Trophoblast cell (in vitro differentiated cells and primary cell): Measurements from ENCODE around the gene ZACN.

Source experiments
- DNase-seq, 2 donors: peaks; one replicate each; pipeline ENCODE4 v3.0.0-alpha.2; 2016
- H2AFZ ChIP-seq: 2 replicates; pipeline ENCODE4 v1.6.1; 2013; ENCODE audit warnings: low read length, moderate library complexity, mild to moderate bottlenecking; ENCODE audit not compliant: insufficient read depth, poor library complexity
- H2AK5ac ChIP-seq: 2 replicates; pipeline ENCODE4 v1.6.1; 2013; ENCODE audit warnings: mild to moderate bottlenecking, low read length
- H2BK120ac ChIP-seq: 2 replicates; pipeline ENCODE4 v1.6.1; 2013; ENCODE audit warnings: low read length, mild to moderate bottlenecking, moderate library complexity; ENCODE audit not compliant: insufficient read depth, poor library complexity
- H2BK12ac ChIP-seq: 2 replicates; pipeline ENCODE4 v1.6.1; 2013; ENCODE audit warnings: mild to moderate bottlenecking, low read length, moderate library complexity
- H2BK5ac ChIP-seq: 2 replicates; pipeline ENCODE4 v1.6.1; 2013; ENCODE audit warnings: low read length, low read depth, moderate library complexity, mild to moderate bottlenecking; ENCODE audit not compliant: poor library complexity
- H3K14ac ChIP-seq: 2 replicates; pipeline ENCODE4 v1.6.1; 2013; ENCODE audit warnings: mild to moderate bottlenecking, low read length
- H3K18ac ChIP-seq: 2 replicates; pipeline ENCODE4 v1.6.1; 2013; ENCODE audit warnings: mild to moderate bottlenecking, low read length
- H3K23ac ChIP-seq: 2 replicates; pipeline ENCODE4 v1.6.1; 2013; ENCODE audit warnings: low read length
- H3K27ac ChIP-seq: 2 replicates; pipeline ENCODE4 v1.5.1; 2013; ENCODE audit warnings: low read depth, mild to moderate bottlenecking, inconsistent platforms, low read length, moderate library complexity
- H3K27me3 ChIP-seq: 2 replicates; pipeline ENCODE4 v1.6.1; 2013; ENCODE audit warnings: inconsistent platforms, mild to moderate bottlenecking, low read length, moderate library complexity; ENCODE audit not compliant: insufficient read depth
- H3K36me3 ChIP-seq, 2 experiments: 1 replicate in 1 of 2; 2 replicates in 1 of 2; pipeline ENCODE4 v1.6.1; 2013; ENCODE audit warnings: low read length in 2 of 2, mild to moderate bottlenecking in 2 of 2, moderate library complexity in 1 of 2; ENCODE audit not compliant: insufficient read depth in 2 of 2, control insufficient read depth in 1 of 2
- H3K4ac ChIP-seq: 2 replicates; pipeline ENCODE4 v1.6.1; 2013; ENCODE audit warnings: low read depth, mild to moderate bottlenecking, low read length, moderate library complexity
- H3K4me1 ChIP-seq, 2 experiments: 1 replicate in 1 of 2; 2 replicates in 1 of 2; pipeline ENCODE4 v1.6.1; 2013; ENCODE audit warnings: low read length in 2 of 2, mild to moderate bottlenecking in 2 of 2, moderate library complexity in 1 of 2; ENCODE audit not compliant: insufficient read depth in 2 of 2, control insufficient read depth in 1 of 2
- H3K4me2 ChIP-seq: 2 replicates; pipeline ENCODE4 v1.6.1; 2013; ENCODE audit warnings: inconsistent platforms, mild to moderate bottlenecking, low read length, moderate library complexity
- H3K4me3 ChIP-seq: 2 replicates; pipeline ENCODE4 v1.5.1; 2013; ENCODE audit warnings: mild to moderate bottlenecking, low read depth, low read length, inconsistent platforms
- H3K79me1 ChIP-seq: one replicate; pipeline ENCODE4 v1.6.1; 2013; ENCODE audit warnings: low read length
- H3K79me2 ChIP-seq: 2 replicates; pipeline ENCODE4 v1.6.1; 2013; ENCODE audit warnings: low read length, mild to moderate bottlenecking; ENCODE audit not compliant: control insufficient read depth, insufficient read depth, poor library complexity
- H3K9ac ChIP-seq: 2 replicates; pipeline ENCODE4 v1.6.1; 2013; ENCODE audit warnings: mild to moderate bottlenecking, low read length
- H3K9me3 ChIP-seq: 2 replicates; pipeline ENCODE4 v1.6.1; 2013; ENCODE audit warnings: low read depth, mild to moderate bottlenecking, control low read depth, inconsistent platforms, low read length; ENCODE audit not compliant: insufficient read depth
- H4K12ac ChIP-seq: 2 replicates; pipeline ENCODE4 v1.6.1; 2013; ENCODE audit warnings: low read depth, mild to moderate bottlenecking, low read length, moderate library complexity
- H4K8ac ChIP-seq: 2 replicates; pipeline ENCODE4 v1.6.1; 2013; ENCODE audit warnings: low read depth, mild to moderate bottlenecking, low read length, moderate library complexity
- H4K91ac ChIP-seq: one replicate; pipeline ENCODE4 v1.6.1; 2013; ENCODE audit warnings: low read depth, mild to moderate bottlenecking, low read length, moderate library complexity
- WGBS: extraction: QIAGEN DNeasy Blood & Tissue Kit; methylation state at CpG from one replicate; pipeline ENCODE4 v1.1.7; 2013; ENCODE audit warnings: missing lambda C conversion rate; ENCODE audit not compliant: insufficient read length, insufficient coverage; ENCODE audit errors: extremely low coverage; 5-methylcytosine and 5-hydroxymethylcytosine counted together

Gene ZACN

DNA sequence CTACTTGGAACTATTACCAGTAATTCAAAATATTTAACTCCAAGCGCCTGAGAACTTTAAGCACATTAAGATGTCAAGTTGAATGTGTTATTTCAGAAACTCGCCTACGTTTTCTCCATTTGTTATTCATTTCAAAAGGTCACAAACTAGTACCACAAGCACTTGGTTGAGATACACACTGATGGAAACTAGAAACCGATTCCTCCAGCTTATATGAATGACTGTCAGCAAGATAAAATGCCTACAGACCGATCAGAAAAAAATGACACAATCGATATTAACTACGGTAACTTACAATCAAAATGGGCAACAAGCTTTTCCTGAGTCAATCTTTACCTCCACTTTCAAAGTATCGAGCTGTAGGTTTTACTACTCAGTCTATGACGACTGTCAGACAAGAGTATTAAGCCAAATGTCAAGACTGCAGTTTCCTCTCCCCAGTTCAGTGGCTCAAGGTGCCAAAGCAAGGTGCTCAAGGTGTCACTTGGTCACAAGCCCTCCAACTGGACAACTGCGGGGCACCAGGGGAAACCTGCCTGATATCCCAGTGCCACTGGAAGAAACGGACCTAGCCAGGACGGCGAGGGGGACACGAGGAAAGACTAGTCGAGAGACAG, 7.3 kb upstream of the ZACN start:
- no CpG with 5 or more reads among the region's 15 CpGs for whole genome bisulfite sequencing
- Histone ChIP-seq H3K79me1 (peaks cover 10% of the 10 kb centered on the region), H3K4me2 (peak overlapping the region; percentile 95), H2BK120ac (peak overlapping the region; percentile 21), H3K79me2 (peaks cover 9% of the 10 kb centered on the region), H2BK12ac (no peak overlapping the region), H3K9ac (peak overlapping the region; percentile 97), H3K4me1 (peaks cover 4 to 9% of the 10 kb centered on the region in 2 experiments), H3K9me3 (peaks cover 9% of the 10 kb centered on the region), H3K18ac (peak overlapping the region; percentile 2), H2BK5ac (peak overlapping the region; percentile 54), H3K27me3 (peaks cover 31% of the 10 kb centered on the region), H3K4ac (peak overlapping the region; percentile 84), H2AK5ac (peak overlapping the region; percentile 91), H3K4me3 (peak overlapping the region; percentile 91), H3K14ac (peak overlapping the region; percentile 86), H4K12ac (peak overlapping the region; percentile 85), H2AFZ (peak overlapping the region; percentile 7), H3K36me3 (peaks cover 18 to 20% of the 10 kb centered on the region in 2 experiments), H3K27ac (no peak overlapping the region), H4K91ac (peak overlapping the region; percentile 49), H4K8ac (peak overlapping the region; percentile 61), H3K23ac (no peak overlapping the region)
- no peak for DNase-seq

DNA sequence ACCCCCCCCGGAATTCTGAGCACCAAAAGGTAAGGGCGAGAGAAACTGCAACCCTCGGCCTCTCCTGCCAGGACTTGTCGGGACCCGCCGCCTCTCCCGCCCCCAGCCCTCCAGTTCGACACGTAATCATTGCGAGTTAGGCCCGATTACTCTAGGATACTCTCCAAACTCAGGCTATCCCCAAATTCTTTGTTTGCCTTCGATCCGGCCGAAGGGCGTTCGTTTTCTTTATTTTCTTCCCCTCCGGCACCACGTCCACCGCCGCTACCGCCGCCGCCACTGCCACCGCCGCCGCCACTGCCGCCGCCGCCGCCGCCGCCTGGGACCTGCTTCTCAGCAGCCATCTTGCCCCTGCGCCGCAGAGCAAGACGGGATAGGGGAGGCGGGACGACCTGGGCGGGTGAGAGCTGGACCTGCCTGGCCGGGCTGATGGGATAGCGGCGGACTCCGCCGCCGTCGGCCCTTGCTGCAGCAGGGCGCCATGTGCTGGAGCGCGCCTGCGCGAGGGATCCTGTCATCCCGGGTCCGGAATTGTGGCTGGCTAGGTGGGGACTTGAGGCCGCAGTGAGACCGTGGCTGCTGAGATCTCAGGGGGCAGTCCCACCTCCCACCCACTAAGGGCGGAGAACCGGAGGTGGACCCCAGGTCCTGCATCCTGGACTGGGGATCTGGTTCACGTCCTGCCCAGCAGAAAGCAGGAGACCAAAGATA, 6.7 kb upstream of the ZACN start, which contains the start of gene SRP68:
SRP68 (minus strand) TSS at position 370 of the 711 bp plus-strand sequence; CDS start at position 344, 26 bp downstream.
- peak within 1 kb of the TSS; percentile 56 for H4K91ac ChIP-seq
- H2BK5ac ChIP-seq: peak within 1 kb of the TSS; percentile 54
- H2AFZ ChIP-seq: peak within 1 kb of the TSS; percentile 95
- WGBS: no CpG with 5 or more reads among the region's 57 CpGs
- H3K23ac ChIP-seq: peak within 1 kb of the TSS; percentile 7
- peak within 1 kb of the TSS; percentile 97 for H3K9ac ChIP-seq
- no peak within 1 kb of the TSS for H3K27ac ChIP-seq
- peak within 1 kb of the TSS; percentile 91 for H2AK5ac ChIP-seq
- peak within 1 kb of the TSS; percentile 1 for H2BK12ac ChIP-seq
- peak within 1 kb of the TSS; percentile 92 for H4K8ac ChIP-seq
- H3K36me3 ChIP-seq: peaks cover 15% of the 10 kb centered on the region in 2 experiments
- H3K79me1 ChIP-seq: peaks cover 10% of the 10 kb centered on the region
- peaks cover 9% of the 10 kb centered on the region for H3K79me2 ChIP-seq
- peak within 1 kb of the TSS; percentile 35 for H2BK120ac ChIP-seq
- H3K14ac ChIP-seq: peak within 1 kb of the TSS; percentile 86
- H3K9me3 ChIP-seq: peaks cover 16% of the 10 kb centered on the region
- peak within 1 kb of the TSS; percentile 84 for H3K4ac ChIP-seq
- H3K4me1 ChIP-seq: peaks cover 7 to 9% of the 10 kb centered on the region in 2 experiments
- H3K4me3 ChIP-seq: peak within 1 kb of the TSS; percentile 91
- H3K18ac ChIP-seq: peak within 1 kb of the TSS; percentile 74
- H3K4me2 ChIP-seq: peak within 1 kb of the TSS; percentile 95
- peak within 1 kb of the TSS; percentile 85 for H4K12ac ChIP-seq
- DNase-seq: peak; percentile 93 to 94
- H3K27me3 ChIP-seq: peaks cover 38% of the 10 kb centered on the region

GRCh38 chr17:76074390-76075363, 4.3 kb upstream of the ZACN start, which contains the start of gene GALR2:
GALR2 (plus strand) TSS chr17:76074781; CDS start chr17:76074884, 103 bp downstream.
- Histone ChIP-seq H2AFZ (no peak within 1 kb of the TSS), H2BK5ac (no peak within 1 kb of the TSS), H3K14ac (no peak within 1 kb of the TSS), H3K4me2 (peak within 1 kb of the TSS; percentile 32), H3K79me2 (peaks cover 9% of the 10 kb centered on the region), H3K9me3 (peaks cover 18% of the 10 kb centered on the region), H3K4ac (no peak within 1 kb of the TSS), H3K27me3 (peaks cover 55% of the 10 kb centered on the region), H4K12ac (no peak within 1 kb of the TSS), H3K79me1 (peaks cover 10% of the 10 kb centered on the region), H3K4me1 (peaks cover 7 to 9% of the 10 kb centered on the region in 2 experiments), H3K36me3 (peaks cover 2% of the 10 kb centered on the region in 2 experiments), H3K4me3 (no peak within 1 kb of the TSS), H2BK12ac (no peak within 1 kb of the TSS), H2BK120ac (no peak within 1 kb of the TSS), H3K9ac (no peak within 1 kb of the TSS), H3K18ac (no peak within 1 kb of the TSS), H4K91ac (no peak within 1 kb of the TSS), H2AK5ac (no peak within 1 kb of the TSS), H4K8ac (no peak within 1 kb of the TSS), H3K27ac (no peak within 1 kb of the TSS), H3K23ac (no peak within 1 kb of the TSS)
- no CpG with 5 or more reads among the region's 92 CpGs for WGBS
- no peak for DNase-seq
